ENCODE data around the gene ATIC.

ATIC gene

GRCh38 chr2:215272918-215273317 is 38.9 kb upstream of the ATIC start:
- no peak for DNase-seq (ENCODE audit: extremely low read depth, low read depth)

DNA sequence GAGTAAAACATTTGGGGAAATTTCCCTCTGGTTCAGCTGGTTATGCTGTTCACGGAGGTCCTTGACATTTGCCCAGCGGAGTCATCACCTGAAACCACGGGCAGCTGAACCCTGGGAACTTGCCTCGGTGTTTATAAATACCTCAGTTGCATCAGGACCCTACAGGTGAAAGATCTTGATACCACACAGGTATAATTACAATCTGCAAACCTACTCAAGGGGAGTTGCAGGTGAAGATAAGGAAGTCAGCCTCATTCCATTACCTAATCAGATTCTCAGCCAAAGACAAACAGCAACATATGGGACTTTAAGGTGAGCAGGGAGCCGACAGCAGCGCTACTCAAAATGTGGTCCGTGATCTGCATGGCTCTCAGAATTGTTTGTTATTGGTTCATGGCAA is 37.0 kb upstream of the ATIC start:
- no peak for DNase-seq (ENCODE audit: extremely low read depth, low read depth)
- no peak for TF ChIP-seq CTCF (IDR thresholded peaks at IDR 0.05; ENCODE audit: low read depth, low read length)

More at GRCh38 chr2:215272918-215273317, 38.9 kb upstream of the ATIC start:
- TF ChIP-seq CTCF (IDR thresholded peaks at IDR 0.05; ENCODE audit: low read depth, low read length): no peak

- DNase-seq (ENCODE audit: extremely low read depth, low read depth): no peak
- TF ChIP-seq CTCF (IDR thresholded peaks at IDR 0.05; ENCODE audit: low read depth, low read length): no peak
These were observed 36.0 kb upstream of the ATIC start for GRCh38 chr2:215275824-215276223.

DNA sequence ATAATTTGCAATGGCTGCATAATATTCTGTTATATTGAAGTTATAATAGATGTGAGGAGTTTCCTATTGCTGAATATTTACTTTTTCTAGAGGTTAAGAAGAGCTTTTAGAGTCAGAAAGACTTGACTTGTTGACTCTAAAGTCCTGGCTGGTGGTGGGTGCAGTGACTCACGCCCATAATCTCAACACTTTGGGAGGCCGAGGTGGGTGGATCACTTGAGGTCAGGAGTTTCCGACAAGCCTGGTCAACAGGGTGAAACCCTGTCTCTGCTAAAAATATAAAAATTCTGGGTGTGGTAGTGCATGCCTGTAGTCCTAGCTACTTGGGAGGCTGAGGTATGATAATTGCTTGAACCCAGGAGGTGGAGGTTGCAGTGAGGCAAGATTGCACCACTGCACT is 33.9 kb upstream of the ATIC start:
- TF ChIP-seq CTCF (IDR thresholded peaks at IDR 0.05; ENCODE audit: low read depth, low read length): no peak
- no peak for DNase-seq (ENCODE audit: extremely low read depth, low read depth)

- no peak for DNase-seq (ENCODE audit: extremely low read depth, low read depth)
- no peak for TF ChIP-seq CTCF (IDR thresholded peaks at IDR 0.05; ENCODE audit: low read depth, low read length)
These were observed 31.5 kb upstream of the ATIC start for GRCh38 chr2:215280326-215280725.

GRCh38 chr2:215283221-215283620 is 28.6 kb upstream of the ATIC start:
- no peak for DNase-seq (ENCODE audit: extremely low read depth, low read depth)
- TF ChIP-seq CTCF (IDR thresholded peaks at IDR 0.05; ENCODE audit: low read depth, low read length): no peak

- TF ChIP-seq CTCF (IDR thresholded peaks at IDR 0.05; ENCODE audit: low read depth, low read length): no peak
- no peak for DNase-seq (ENCODE audit: extremely low read depth, low read depth)
These were observed 25.6 kb upstream of the ATIC start for GRCh38 chr2:215286309-215286708.
